Body of pancreas (tissue), 4 donors: ENCODE measurements around the gene SLC7A1.

Experiments used
- CTCF ChIP-seq, 7 experiments: fragments of 450-650 bp in 4 of 7; fragments of 200-600 bp in 3 of 7; sonication (generic) in 3 of 7; IDR thresholded peaks; one replicate each; pipeline ENCODE4 v1.5.1; 2016 to 2019; ENCODE audit warnings: antibody characterized with exemption in 7 of 7
- POLR2A ChIP-seq, 3 donors: fragments of 450-650 bp; IDR thresholded peaks; one replicate each; pipeline ENCODE4 v1.6.1; 2016; ENCODE audit warnings: antibody characterized with exemption in 3 of 3, mild to moderate bottlenecking in 2 of 3

GRCh38 chr13:29567411-29567810 is 28.1 kb downstream of the SLC7A1 start:
- no peak for TF ChIP-seq CTCF (IDR thresholded peaks at IDR 0.05)
- no peak for TF ChIP-seq POLR2A (IDR thresholded peaks at IDR 0.05)
